Activated naive CD4-positive, alpha-beta T cell treated with anti-CD3 and anti-CD28 coated beads, Interleukin-2, amount 10 ng/mL, durations not matched to agents 5 hours and 36 hours (primary cell): ENCODE measurements around the gene CYP4A22. TPM values are rescaled to one million over a fixed set of nuclear protein-coding genes. Genes with fewer than 3 reads are reported as not detected.

Experiments used
- total RNA-seq, 2 experiments: library from RNA; stranded (reverse); gene quantifications; one replicate each; pipeline ENCODE4 v1.2.3, GENCODE V29; 2021

CYP4A22 gene, protein sequence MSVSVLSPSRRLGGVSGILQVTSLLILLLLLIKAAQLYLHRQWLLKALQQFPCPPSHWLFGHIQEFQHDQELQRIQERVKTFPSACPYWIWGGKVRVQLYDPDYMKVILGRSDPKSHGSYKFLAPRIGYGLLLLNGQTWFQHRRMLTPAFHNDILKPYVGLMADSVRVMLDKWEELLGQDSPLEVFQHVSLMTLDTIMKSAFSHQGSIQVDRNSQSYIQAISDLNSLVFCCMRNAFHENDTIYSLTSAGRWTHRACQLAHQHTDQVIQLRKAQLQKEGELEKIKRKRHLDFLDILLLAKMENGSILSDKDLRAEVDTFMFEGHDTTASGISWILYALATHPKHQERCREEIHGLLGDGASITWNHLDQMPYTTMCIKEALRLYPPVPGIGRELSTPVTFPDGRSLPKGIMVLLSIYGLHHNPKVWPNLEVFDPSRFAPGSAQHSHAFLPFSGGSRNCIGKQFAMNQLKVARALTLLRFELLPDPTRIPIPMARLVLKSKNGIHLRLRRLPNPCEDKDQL
- not detected for total RNA-seq

DNA sequence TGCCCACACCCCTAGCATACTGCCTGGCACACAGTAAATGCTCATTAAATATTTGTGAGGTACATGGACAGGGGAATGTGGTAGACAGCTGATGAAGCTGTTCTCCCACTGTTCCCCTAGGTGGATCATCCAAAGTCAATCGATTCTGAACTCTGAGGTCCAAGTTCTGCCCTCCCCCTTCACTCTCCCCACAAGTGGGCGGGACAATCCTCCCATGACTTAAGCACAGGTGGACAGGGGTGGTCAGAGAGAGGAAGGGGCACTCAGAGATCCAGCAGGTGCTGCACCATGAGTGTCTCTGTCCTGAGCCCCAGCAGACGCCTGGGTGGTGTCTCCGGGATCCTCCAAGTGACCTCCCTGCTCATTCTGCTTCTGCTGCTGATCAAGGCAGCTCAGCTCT, at the start of gene CYP4A22:
TSS of gene CYP4A22 (plus strand) at position 244 of the 400 bp plus-strand sequence. CDS start at position 289, 45 bp downstream.

GRCh38 chr1:47189844-47190508, 52.7 kb downstream of the CYP4A22 start, which contains the start of gene PDZK1IP1:
Gene PDZK1IP1 (minus strand): TSS chr1:47190036. CDS start chr1:47189932, 104 bp downstream.

Other genes with a start within 250 kb of the CYP4A22 start
- not detected for gene CYP4A11, start 196.0 kb upstream of the CYP4A22 start, total RNA-seq
- gene CYP4X1, start 113.8 kb upstream of the CYP4A22 start, total RNA-seq = not detected
- gene CYP4Z1, start 70.2 kb upstream of the CYP4A22 start, total RNA-seq = not detected
- gene PDZK1IP1, start 52.6 kb downstream of the CYP4A22 start, total RNA-seq = not detected
- gene TAL1, start 94.8 kb downstream of the CYP4A22 start, total RNA-seq = not detected
- 10 to 100 TPM; 31.1 to 33.2 TPM for gene STIL, start 176.7 kb downstream of the CYP4A22 start, total RNA-seq
- 100 to 1,000 TPM in 1 of 2 experiments, 10 to 100 TPM in 1; 99.5 to 102 TPM for gene CMPK1, start 196.3 kb downstream of the CYP4A22 start, total RNA-seq